GM18907 (cell line): ENCODE results near the gene EXOG.
"Not testable (repeated sequence)": the region's sequence is repeated elsewhere in the genome, so short reads cannot be mapped to it uniquely, and the experiment has no call there.

ENCODE experiments used
- ATAC-seq: cut with Tn5 transposase; IDR thresholded peaks from one replicate; pipeline ENCODE4 v1.9.1; 2021; ENCODE audit warnings: mild to moderate bottlenecking, moderate library complexity; ENCODE audit not compliant: unreplicated experiment

EXOG gene

GRCh38 chr3:38561746-38562466 lies 65.8 kb downstream of the EXOG start:
- no peak for ATAC-seq

GRCh38 chr3:38562467-38562925 lies 66.4 kb downstream of the EXOG start:
- no peak for ATAC-seq

GRCh38 chr3:38563070-38563885 lies 67.1 kb downstream of the EXOG start:
- no peak for ATAC-seq

- ATAC-seq = no peak
Measured at GRCh38 chr3:38563886-38564270, 67.7 kb downstream of the EXOG start.

GRCh38 chr3:38564631-38565338 lies 68.6 kb downstream of the EXOG start:
- ATAC-seq = no peak

GRCh38 chr3:38565339-38566214 lies 69.4 kb downstream of the EXOG start:
- no peak for ATAC-seq

GRCh38 chr3:38566215-38566528 lies 70.0 kb downstream of the EXOG start:
- no peak for ATAC-seq

GRCh38 chr3:38566794-38567193 lies 70.7 kb downstream of the EXOG start:
- not testable (repeated sequence) for ATAC-seq

GRCh38 chr3:38567498-38567897 lies 71.4 kb downstream of the EXOG start:
- no peak for ATAC-seq

GRCh38 chr3:38573111-38573510 lies 77.0 kb downstream of the EXOG start:
- no peak for ATAC-seq

- no peak for ATAC-seq
Measured at GRCh38 chr3:38573556-38573955, 77.4 kb downstream of the EXOG start.

- ATAC-seq = no peak
Measured at GRCh38 chr3:38574411-38575278, 78.5 kb downstream of the EXOG start.

- no peak for ATAC-seq
Measured at GRCh38 chr3:38575279-38575843, 79.2 kb downstream of the EXOG start.
